ENCODE results near the gene ITGAL. TPM values are rescaled to one million over a fixed set of nuclear protein-coding genes. Genes with fewer than 3 reads are reported as not detected.
A peak's percentile ranks its signal among the peaks of the same experiment; 100 is the strongest.
"Not testable (repeated sequence)": the region's sequence is repeated elsewhere in the genome, so short reads cannot be mapped to it uniquely, and the experiment has no call there.

The ITGAL gene
- total RNA-seq, 4 donors from 2014 or later = 1.8 to 33.7 (median 6.7) TPM

DNA sequence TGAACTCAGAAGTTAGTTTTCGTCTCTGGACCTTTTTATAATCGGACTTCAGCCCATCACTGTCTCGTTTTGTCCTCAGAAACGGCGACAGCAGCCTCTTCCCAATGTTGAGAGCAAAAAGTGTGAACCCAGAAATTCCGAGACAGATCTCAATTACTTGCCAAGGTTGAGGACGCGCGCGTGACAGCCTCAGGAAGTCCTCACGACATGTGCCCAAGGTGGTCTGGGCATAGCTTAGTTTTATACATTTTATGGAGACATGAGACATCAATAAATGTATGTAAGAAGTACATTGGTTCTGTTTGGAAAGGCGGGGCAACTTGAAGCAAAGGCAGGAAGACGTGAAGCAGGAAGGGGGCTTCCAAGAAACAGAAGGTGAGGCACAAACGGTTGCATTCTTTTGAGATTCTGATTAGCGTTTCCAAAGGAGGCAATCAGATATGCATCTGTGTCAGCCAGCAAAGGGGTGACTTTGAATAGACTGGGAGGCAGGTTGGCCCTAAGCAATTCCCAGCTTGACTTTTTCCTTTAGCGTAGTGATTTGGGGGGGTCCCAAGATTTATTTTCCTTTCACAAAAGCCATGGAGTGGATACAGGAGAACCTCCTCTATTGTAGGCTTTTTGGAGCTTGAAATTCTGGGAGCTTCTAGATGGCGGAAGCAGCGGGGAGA, 62.7 kb downstream of the ITGAL start:
- intact Hi-C loops (cut with DNase I; ENCODE audit: low total_unique reads) = no loop called here
- H3K36me3 ChIP-seq = peaks cover 0 to 12% (median 4%) of the 10 kb centered on the region in 4 donors
- no peaks in the 10 kb centered on the region for H3K9me3 ChIP-seq
- peak overlapping the region; percentile 93 to 96 (median 95) for H3K27ac ChIP-seq
- no peaks in the 10 kb centered on the region for H3K27me3 ChIP-seq
- peak; percentile 70 for TF ChIP-seq POLR2A (IDR thresholded peaks at IDR 0.05)
- TF ChIP-seq, protein P1, sequence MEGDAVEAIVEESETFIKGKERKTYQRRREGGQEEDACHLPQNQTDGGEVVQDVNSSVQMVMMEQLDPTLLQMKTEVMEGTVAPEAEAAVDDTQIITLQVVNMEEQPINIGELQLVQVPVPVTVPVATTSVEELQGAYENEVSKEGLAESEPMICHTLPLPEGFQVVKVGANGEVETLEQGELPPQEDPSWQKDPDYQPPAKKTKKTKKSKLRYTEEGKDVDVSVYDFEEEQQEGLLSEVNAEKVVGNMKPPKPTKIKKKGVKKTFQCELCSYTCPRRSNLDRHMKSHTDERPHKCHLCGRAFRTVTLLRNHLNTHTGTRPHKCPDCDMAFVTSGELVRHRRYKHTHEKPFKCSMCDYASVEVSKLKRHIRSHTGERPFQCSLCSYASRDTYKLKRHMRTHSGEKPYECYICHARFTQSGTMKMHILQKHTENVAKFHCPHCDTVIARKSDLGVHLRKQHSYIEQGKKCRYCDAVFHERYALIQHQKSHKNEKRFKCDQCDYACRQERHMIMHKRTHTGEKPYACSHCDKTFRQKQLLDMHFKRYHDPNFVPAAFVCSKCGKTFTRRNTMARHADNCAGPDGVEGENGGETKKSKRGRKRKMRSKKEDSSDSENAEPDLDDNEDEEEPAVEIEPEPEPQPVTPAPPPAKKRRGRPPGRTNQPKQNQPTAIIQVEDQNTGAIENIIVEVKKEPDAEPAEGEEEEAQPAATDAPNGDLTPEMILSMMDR (IDR thresholded peaks at IDR 0.05) = no peak
- no peak for TF ChIP-seq EP300 (IDR thresholded peaks at IDR 0.05; ENCODE audit: low read depth)
- no peak for TF ChIP-seq POLR2AphosphoS5 (IDR thresholded peaks at IDR 0.05)
- in situ Hi-C loops (cut with MboI; ENCODE audit: low pct_ligation_motif_present in 1 of 4, low pct_unique_long_range_greater_than_20kb in 1 of 4, low sequenced_read_pairs in 3 of 4) = no loop called here
- 2 to 4% methylated on average over 7 to 18 of the region's 18 CpGs for WGBS, 2 donors (ENCODE audit: low coverage in 1 of 2)
- H3K4me1 ChIP-seq = peaks cover 9 to 35% (median 30%) of the 10 kb centered on the region in 4 donors
- peak overlapping the region; percentile 51 to 65 (median 58) for H3K4me3 ChIP-seq
- DNase-seq = no peak

GRCh38 chr16:30535777-30536190, 63.2 kb downstream of the ITGAL start:
- DNase-seq = peak; percentile 84
- H3K27ac ChIP-seq = peak overlapping the region; percentile 93 to 96 (median 95)
- H3K4me1 ChIP-seq = peaks cover 9 to 38% (median 30%) of the 10 kb centered on the region in 4 donors
- H3K9me3 ChIP-seq = no peaks in the 10 kb centered on the region
- H3K4me3 ChIP-seq = peak overlapping the region; percentile 51 to 65 (median 58)
- peaks cover 0 to 12% (median 4%) of the 10 kb centered on the region in 4 donors for H3K36me3 ChIP-seq
- in situ Hi-C loops (cut with MboI; ENCODE audit: low pct_ligation_motif_present in 1 of 4, low pct_unique_long_range_greater_than_20kb in 1 of 4, low sequenced_read_pairs in 3 of 4) (no loop called here), intact Hi-C loops (cut with DNase I; ENCODE audit: low total_unique reads) (no loop called here)
- H3K27me3 ChIP-seq = no peaks in the 10 kb centered on the region
- TF ChIP-seq POLR2A (IDR thresholded peaks at IDR 0.05) (no peak), POLR2AphosphoS5 (IDR thresholded peaks at IDR 0.05) (peak in 2 of 3 donors; percentile 29 to 41), EP300 (IDR thresholded peaks at IDR 0.05; ENCODE audit: low read depth) (no peak)
- TF ChIP-seq, protein P1 (IDR thresholded peaks at IDR 0.05) = peak; percentile 55 to 83 (median 62)
- 22 to 57% methylated on average over 2 to 12 of the region's 12 CpGs for WGBS, 2 donors (ENCODE audit: low coverage in 1 of 2)

GRCh38 chr16:30536391-30537024, 64.0 kb downstream of the ITGAL start:
- intact Hi-C loops (cut with DNase I; ENCODE audit: low total_unique reads); H3K27me3 ChIP-seq; H3K9me3 ChIP-seq; H3K36me3 ChIP-seq; in situ Hi-C loops (cut with MboI; ENCODE audit: low pct_ligation_motif_present in 1 of 4, low pct_unique_long_range_greater_than_20kb in 1 of 4, low sequenced_read_pairs in 3 of 4); DNase-seq: not testable (repeated sequence)
- Histone ChIP-seq H3K27ac (peak overlapping the region; percentile 93 to 96 (median 95)), H3K4me1 (peaks cover 9 to 41% (median 35%) of the 10 kb centered on the region in 4 donors), H3K4me3 (peak overlapping the region in 1 of 4 donors; percentile 65)
- whole genome bisulfite sequencing, 2 donors (ENCODE audit: low coverage in 1 of 2) = 88 to 90% methylated on average over 13 of the region's 13 CpGs

GRCh38 chr16:30539000-30539964, 66.7 kb downstream of the ITGAL start:
- Histone ChIP-seq H3K4me3 (no peak overlapping the region), H3K9me3 (no peaks in the 10 kb centered on the region), H3K36me3 (no peaks in the 10 kb centered on the region), H3K27ac (peak overlapping the region in 2 of 4 donors; percentile 48 to 77), H3K27me3 (no peaks in the 10 kb centered on the region), H3K4me1 (peaks cover 5 to 40% (median 32%) of the 10 kb centered on the region in 4 donors)
- no peak for DNase-seq
- TF ChIP-seq POLR2AphosphoS5 (IDR thresholded peaks at IDR 0.05) (no peak), EP300 (IDR thresholded peaks at IDR 0.05; ENCODE audit: low read depth) (no peak), POLR2A (IDR thresholded peaks at IDR 0.05) (no peak)
- TF ChIP-seq, protein P1 (IDR thresholded peaks at IDR 0.05) = no peak
- in situ Hi-C loops (cut with MboI; ENCODE audit: low pct_ligation_motif_present in 1 of 4, low pct_unique_long_range_greater_than_20kb in 1 of 4, low sequenced_read_pairs in 3 of 4) = no loop called here
- intact Hi-C loops (cut with DNase I; ENCODE audit: low total_unique reads) = no loop called here
- WGBS, 2 donors (ENCODE audit: low coverage in 1 of 2) = 73% methylated on average over 8 of the region's 8 CpGs; no CpG with 5 or more reads in 1 of the 2 donors

GRCh38 chr16:30539986-30540526, 67.5 kb downstream of the ITGAL start:
- 45 to 87% methylated on average over 4 to 13 of the region's 13 CpGs for WGBS, 2 donors (ENCODE audit: low coverage in 1 of 2)

GRCh38 chr16:30540916-30541464, 68.4 kb downstream of the ITGAL start:
- Histone ChIP-seq H3K4me1 (peaks cover 2 to 33% (median 23%) of the 10 kb centered on the region in 4 donors), H3K27ac (peak overlapping the region; percentile 76 to 83 (median 80))
- DNase-seq; in situ Hi-C loops (cut with MboI; ENCODE audit: low pct_ligation_motif_present in 1 of 4, low pct_unique_long_range_greater_than_20kb in 1 of 4, low sequenced_read_pairs in 3 of 4); H3K36me3 ChIP-seq; H3K9me3 ChIP-seq; intact Hi-C loops (cut with DNase I; ENCODE audit: low total_unique reads); H3K4me3 ChIP-seq; H3K27me3 ChIP-seq: not testable (repeated sequence)
- 25 to 46% methylated on average over 1 to 9 of the region's 9 CpGs for WGBS, 2 donors (ENCODE audit: low coverage in 1 of 2)

More at GRCh38 chr16:30539986-30540526, 67.5 kb downstream of the ITGAL start:
- H3K36me3 ChIP-seq; H3K4me3 ChIP-seq; intact Hi-C loops (cut with DNase I; ENCODE audit: low total_unique reads); H3K27me3 ChIP-seq; H3K9me3 ChIP-seq; DNase-seq; in situ Hi-C loops (cut with MboI; ENCODE audit: low pct_ligation_motif_present in 1 of 4, low pct_unique_long_range_greater_than_20kb in 1 of 4, low sequenced_read_pairs in 3 of 4): not testable (repeated sequence)
- Histone ChIP-seq H3K4me1 (peaks cover 5 to 40% (median 31%) of the 10 kb centered on the region in 4 donors), H3K27ac (peak overlapping the region in 3 of 4 donors; percentile 48 to 83 (median 77))

Measured in transverse colon (tissue), 4 donors.